ENCODE data around the gene TRPV4. TPM values are rescaled to one million over a fixed set of nuclear protein-coding genes. Genes with fewer than 3 reads are reported as not detected.

The TRPV4 gene
- total and polyA plus RNA-seq, 2 donors (not counting 3 experiments of a cell fraction or from before 2014, with no cell fraction given) = 8.8 to 22.3 TPM

- Histone ChIP-seq H3K9ac (replicated peaks; ENCODE audit: extremely low read depth, insufficient read depth, low read length) (no peak overlapping the region), H3K27ac (ENCODE audit: insufficient read depth, low read depth, low read length) (no peak overlapping the region), H3K4me1 (ENCODE audit: control insufficient read depth, extremely low read depth, insufficient read depth, low read length) (no peaks in the 10 kb centered on the region), H2AFZ (ENCODE audit: low read depth, low read length) (no peak overlapping the region), H4K20me1 (replicated peaks; ENCODE audit: control insufficient read depth, extremely low read depth, insufficient read depth, low read length) (no peaks in the 10 kb centered on the region), H3K27me3 (ENCODE audit: control insufficient read depth in 2 of 2, insufficient read depth in 2 of 2, low read length in 2 of 2) (no peaks in the 10 kb centered on the region), H3K9me3 (replicated peaks; ENCODE audit: control insufficient read depth, insufficient read depth, low read length) (no peaks in the 10 kb centered on the region), H3K4me3 (replicated peaks in 1 of 3; ENCODE audit: insufficient read depth in 1 of 3, low read depth in 1 of 3, low read length in 3 of 3) (no peak overlapping the region), H3K9me1 (replicated peaks; ENCODE audit: control insufficient read depth, extremely low read depth, insufficient read depth, low read length) (no peaks in the 10 kb centered on the region), H3K79me2 (ENCODE audit: control insufficient read depth, insufficient read depth, low read length) (no peaks in the 10 kb centered on the region), H3K36me3 (ENCODE audit: control insufficient read depth in 2 of 2, extremely low read depth in 1 of 2, insufficient read depth in 2 of 2, low read length in 2 of 2) (no peaks in the 10 kb centered on the region), H3K4me2 (ENCODE audit: insufficient read depth, low read length) (no peak overlapping the region)
- ChIA-PET CTCF (interaction anchor here (1.2 to 7.3 kb wide), 4 partner anchors 9 to 344 kb away, joined by 3 to 252 read pairs (median 13); no protein-coding TSS in a partner anchor), POLR2A (interaction anchor here (0.5 to 0.7 kb wide), 2 partner anchors 17 to 372 kb away, joined by 5 to 11 read pairs; no protein-coding TSS in a partner anchor)
- TF ChIP-seq MAX (IDR thresholded peaks at IDR 0.05; ENCODE audit: insufficient read depth, insufficient read length) (no peak), POLR2AphosphoS5 (IDR thresholded peaks at IDR 0.05; ENCODE audit: insufficient read depth, low read depth, low read length) (no peak), GATA2 (IDR thresholded peaks at IDR 0.05; ENCODE audit: insufficient read depth, insufficient read length, low read depth, low read length) (no peak), FOS (IDR thresholded peaks at IDR 0.05; ENCODE audit: borderline replicate concordance, insufficient read depth, low read length) (no peak)
- dilution Hi-C loops (cut with MboI; ENCODE audit: extremely low pct_ligation_motif_present, low sequenced_read_pairs) = no loop called here
- intact Hi-C loops (cut with micrococcal nuclease) = no loop called here
- FAIRE-seq (no peak), DNase-seq (ENCODE audit: low read depth, low spot score) (no peak)
- BruUV-seq (replicated peaks) = no TSS peak
Measured at GRCh38 chr12:109771746-109772621, 61.2 kb downstream of the TRPV4 start.

All from endothelial cell of umbilical vein (primary cell).